ENCODE data around the gene SLC37A4. TPM values are rescaled to one million over a fixed set of nuclear protein-coding genes. Genes with fewer than 3 reads are reported as not detected.
"Not testable (repeated sequence)": the region's sequence is repeated elsewhere in the genome, so short reads cannot be mapped to it uniquely, and the experiment has no call there.

The SLC37A4 gene
- total RNA-seq, 1 donor from 2014 or later: 12.1 TPM

DNA sequence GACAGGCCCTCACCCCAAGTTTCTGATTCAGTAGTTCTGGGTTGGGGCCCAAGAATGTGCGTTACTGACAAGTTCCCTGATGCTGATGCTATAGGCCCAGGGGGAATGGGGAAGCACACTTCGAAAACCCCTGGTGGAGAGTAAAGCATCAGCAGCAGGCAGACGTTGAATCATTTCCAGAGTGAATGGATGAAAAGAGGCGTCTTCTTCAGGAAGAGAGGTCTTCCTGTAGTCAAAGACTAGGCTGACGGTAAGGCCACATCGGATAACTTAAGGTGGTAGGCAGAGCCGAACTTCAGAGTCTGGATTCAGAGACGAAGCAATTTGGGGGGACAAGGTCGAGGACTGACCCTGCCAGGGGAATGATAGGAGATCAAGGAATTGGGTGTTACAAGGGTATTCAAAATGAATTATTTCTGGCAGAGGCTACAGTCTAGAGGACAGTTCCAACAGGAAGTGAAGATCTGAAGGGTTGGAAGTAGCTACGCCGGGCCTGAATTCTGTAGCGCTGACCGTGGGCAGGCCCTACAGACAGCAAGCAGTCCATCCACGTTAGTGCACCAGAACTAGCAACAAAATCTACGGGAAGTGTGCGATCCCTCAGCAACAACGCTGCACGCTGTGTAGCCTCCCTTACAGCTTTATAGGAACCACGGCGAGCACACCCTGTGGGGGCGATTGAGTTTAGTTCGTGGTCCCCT is 33.6 kb downstream of the SLC37A4 start:
- TF ChIP-seq, protein P1, sequence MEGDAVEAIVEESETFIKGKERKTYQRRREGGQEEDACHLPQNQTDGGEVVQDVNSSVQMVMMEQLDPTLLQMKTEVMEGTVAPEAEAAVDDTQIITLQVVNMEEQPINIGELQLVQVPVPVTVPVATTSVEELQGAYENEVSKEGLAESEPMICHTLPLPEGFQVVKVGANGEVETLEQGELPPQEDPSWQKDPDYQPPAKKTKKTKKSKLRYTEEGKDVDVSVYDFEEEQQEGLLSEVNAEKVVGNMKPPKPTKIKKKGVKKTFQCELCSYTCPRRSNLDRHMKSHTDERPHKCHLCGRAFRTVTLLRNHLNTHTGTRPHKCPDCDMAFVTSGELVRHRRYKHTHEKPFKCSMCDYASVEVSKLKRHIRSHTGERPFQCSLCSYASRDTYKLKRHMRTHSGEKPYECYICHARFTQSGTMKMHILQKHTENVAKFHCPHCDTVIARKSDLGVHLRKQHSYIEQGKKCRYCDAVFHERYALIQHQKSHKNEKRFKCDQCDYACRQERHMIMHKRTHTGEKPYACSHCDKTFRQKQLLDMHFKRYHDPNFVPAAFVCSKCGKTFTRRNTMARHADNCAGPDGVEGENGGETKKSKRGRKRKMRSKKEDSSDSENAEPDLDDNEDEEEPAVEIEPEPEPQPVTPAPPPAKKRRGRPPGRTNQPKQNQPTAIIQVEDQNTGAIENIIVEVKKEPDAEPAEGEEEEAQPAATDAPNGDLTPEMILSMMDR (IDR thresholded peaks at IDR 0.05): no peak
- Mint-ChIP-seq H3K36me3 (ENCODE audit: low read depth) (peaks cover 33% of the 10 kb centered on the region), H3K27me3 (no peaks in the 10 kb centered on the region), H3K27ac (peak overlapping the region; percentile 91), H3K4me1 (peaks cover 32% of the 10 kb centered on the region), H3K9me3 (no peaks in the 10 kb centered on the region), H3K4me3 (peak overlapping the region; percentile 95)
- ChIA-PET POLR2A (interaction anchor here (0.5 to 2.6 kb wide), 18 partner anchors 8 to 427 kb away, joined by 3 to 33 read pairs (median 4); partner anchors contain the start of genes C2CD2L, DDX6, HINFP and HMBS), CTCF (no interaction called here)
- intact Hi-C loops (cut with micrococcal nuclease): loop anchor here (5.0 to 10.0 kb wide), 2 partner anchors 58 to 320 kb away; partner anchors contain the start of genes HYOU1 and MCAM
- ATAC-seq (ENCODE audit: low read depth): peak; percentile 14
- DNase-seq: no peak

DNA sequence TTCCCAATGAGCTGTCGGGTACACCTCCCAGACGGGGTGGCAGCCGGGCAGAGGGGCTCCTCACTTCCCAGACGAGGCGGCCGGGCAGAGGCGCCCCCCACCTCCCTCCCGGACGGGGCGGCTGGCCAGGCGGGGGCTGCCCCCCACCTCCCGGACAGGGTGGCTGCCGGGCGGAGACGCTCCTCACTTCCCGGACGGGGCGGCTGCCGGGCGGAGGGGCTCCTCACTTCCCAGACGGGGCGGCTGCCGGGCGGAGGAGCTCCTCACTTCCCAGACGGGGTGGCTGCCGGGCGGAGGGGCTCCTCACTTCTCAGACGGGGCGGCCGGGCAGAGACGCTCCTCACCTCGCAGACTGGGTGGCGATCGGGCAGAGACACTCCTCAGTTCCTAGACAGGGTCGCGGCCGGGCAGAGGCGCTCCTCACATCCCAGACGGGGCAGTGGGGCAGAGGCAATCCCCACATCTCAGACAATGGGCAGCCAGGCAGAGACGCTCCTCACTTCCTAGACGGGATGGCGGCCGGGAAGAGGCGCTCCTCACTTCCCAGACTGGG is 39.1 kb downstream of the SLC37A4 start:
- H3K27ac Mint-ChIP-seq; H3K27me3 Mint-ChIP-seq; POLR2A ChIA-PET; DNase-seq; H3K4me3 Mint-ChIP-seq; H3K9me3 Mint-ChIP-seq; H3K36me3 Mint-ChIP-seq (ENCODE audit: low read depth); H3K4me1 Mint-ChIP-seq; ATAC-seq (ENCODE audit: low read depth); CTCF ChIA-PET: not testable (repeated sequence)
- intact Hi-C loops (cut with micrococcal nuclease): loop anchor here (10.0 kb wide), 1 partner anchor 63 kb away; the partner anchor contains the start of gene HYOU1

DNA sequence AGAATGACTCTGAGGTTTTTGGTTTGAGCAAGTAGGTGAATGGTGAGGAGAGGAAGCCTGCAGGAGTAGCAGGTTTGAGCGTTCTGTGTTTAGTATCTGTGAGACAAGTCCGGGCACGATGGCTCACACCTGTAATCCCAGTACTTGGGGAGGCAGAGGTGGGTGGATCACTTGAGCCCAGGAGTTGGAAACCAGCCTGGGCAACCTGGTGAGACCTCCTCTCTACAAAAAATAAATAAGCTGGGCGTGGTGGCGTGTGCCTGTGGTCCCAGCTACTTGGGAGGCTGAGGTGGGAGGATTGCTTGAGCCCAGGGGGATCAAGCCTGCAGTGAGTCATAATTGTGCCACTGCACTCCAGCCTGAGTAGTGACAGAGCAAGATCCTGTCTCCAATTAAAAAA is 42.4 kb downstream of the SLC37A4 start:
- ChIA-PET POLR2A (no interaction called here), CTCF (no interaction called here)
- DNase-seq (no peak), ATAC-seq (ENCODE audit: low read depth) (no peak)
- Mint-ChIP-seq H3K4me1 (no peaks in the 10 kb centered on the region), H3K4me3 (no peak overlapping the region), H3K9me3 (no peaks in the 10 kb centered on the region), H3K27ac (no peak overlapping the region), H3K36me3 (ENCODE audit: low read depth) (no peaks in the 10 kb centered on the region), H3K27me3 (no peaks in the 10 kb centered on the region)
- intact Hi-C loops (cut with micrococcal nuclease): no loop called here
- TF ChIP-seq, protein P1 (IDR thresholded peaks at IDR 0.05): no peak

DNA sequence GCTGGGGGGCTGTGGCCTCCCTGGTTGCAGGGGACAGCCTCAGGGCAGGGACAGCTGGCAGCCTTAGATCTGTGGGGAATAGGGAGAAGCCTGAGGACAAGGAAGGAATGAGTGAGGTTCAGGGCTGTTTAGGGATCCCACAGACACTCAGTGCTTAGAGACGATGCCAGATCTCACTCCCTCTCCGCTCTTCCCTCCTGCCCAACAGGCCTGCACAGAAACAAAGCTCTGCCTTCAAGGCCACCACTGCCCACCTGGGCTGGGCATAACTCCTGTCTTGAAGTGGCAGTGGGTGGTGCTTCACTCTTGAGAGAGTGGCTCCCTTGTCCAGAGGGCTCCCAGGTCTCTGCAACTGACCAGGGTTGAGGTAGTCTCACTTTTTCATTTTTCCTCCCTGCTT is 45.9 kb downstream of the SLC37A4 start:
- intact Hi-C loops (cut with micrococcal nuclease): no loop called here
- ATAC-seq (ENCODE audit: low read depth) (no peak), DNase-seq (no peak)
- TF ChIP-seq, protein P1 (IDR thresholded peaks at IDR 0.05): no peak
- no peak overlapping the region for H3K4me3 Mint-ChIP-seq
- CTCF ChIA-PET: no interaction called here
- H3K36me3 Mint-ChIP-seq (ENCODE audit: low read depth): no peaks in the 10 kb centered on the region
- H3K9me3 Mint-ChIP-seq: no peaks in the 10 kb centered on the region
- POLR2A ChIA-PET: no interaction called here
- no peaks in the 10 kb centered on the region for H3K4me1 Mint-ChIP-seq
- H3K27ac Mint-ChIP-seq: no peak overlapping the region
- H3K27me3 Mint-ChIP-seq: no peaks in the 10 kb centered on the region

DNA sequence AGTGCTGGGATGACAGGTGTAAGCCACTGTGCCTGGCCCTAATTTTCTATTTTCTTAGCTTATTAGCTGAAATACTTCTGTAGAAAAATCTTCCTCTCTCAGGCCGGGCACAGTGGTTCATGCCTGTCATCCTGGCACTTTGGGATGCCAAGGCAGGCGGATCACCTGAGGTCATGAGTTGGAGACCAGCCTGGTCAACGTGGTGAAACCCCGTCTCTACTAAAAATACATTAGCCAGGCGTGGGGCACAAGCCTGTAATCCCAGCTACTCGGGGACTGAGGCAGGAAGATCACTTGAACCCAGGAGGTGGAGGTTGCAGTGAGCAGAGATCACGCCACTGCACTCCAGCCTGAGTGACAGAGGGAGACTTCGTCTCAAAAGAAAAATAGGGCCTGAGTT is 46.3 kb downstream of the SLC37A4 start:
- H3K4me3 Mint-ChIP-seq; H3K27me3 Mint-ChIP-seq; CTCF ChIA-PET; intact Hi-C loops (cut with micrococcal nuclease); H3K4me1 Mint-ChIP-seq; H3K36me3 Mint-ChIP-seq (ENCODE audit: low read depth); H3K27ac Mint-ChIP-seq; ATAC-seq (ENCODE audit: low read depth); H3K9me3 Mint-ChIP-seq; POLR2A ChIA-PET; DNase-seq: not testable (repeated sequence)

DNA sequence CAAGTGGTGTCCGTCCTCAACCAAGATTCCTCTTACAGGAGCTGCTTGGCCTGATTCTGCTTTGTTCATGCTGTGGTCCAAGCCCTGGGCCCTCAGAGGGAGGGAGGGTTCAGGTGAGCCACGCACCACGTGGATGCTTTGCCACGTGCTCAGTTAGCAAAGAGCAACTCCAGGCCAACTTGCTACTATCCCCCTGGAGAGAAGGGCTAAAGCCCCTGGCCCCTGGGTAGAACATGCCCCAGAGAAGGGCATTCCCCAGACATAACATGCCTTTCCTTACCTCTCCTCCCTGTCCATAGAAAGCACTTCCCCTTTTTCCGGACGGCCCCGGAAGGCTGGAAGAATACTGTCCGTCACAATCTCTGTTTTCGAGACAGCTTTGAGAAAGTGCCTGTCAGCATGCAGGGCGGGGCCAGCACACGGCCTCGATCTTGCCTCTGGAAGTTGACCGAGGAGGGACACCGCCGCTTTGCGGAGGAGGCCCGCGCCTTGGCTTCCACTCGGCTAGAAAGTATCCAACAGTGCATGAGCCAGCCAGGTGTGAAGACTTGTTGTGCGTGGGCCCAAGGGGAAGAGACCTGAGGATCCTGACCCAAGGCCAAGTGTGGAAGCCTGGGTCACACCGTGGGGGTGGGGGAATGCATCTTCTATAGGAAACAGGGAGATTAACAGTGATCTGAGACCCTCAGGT is 50.3 kb downstream of the SLC37A4 start:
- Mint-ChIP-seq H3K27me3 (peaks cover 15% of the 10 kb centered on the region), H3K27ac (no peak overlapping the region), H3K4me3 (no peak overlapping the region), H3K36me3 (ENCODE audit: low read depth) (no peaks in the 10 kb centered on the region), H3K4me1 (no peaks in the 10 kb centered on the region), H3K9me3 (no peaks in the 10 kb centered on the region)
- ATAC-seq (ENCODE audit: low read depth) (no peak), DNase-seq (no peak)
- TF ChIP-seq, protein P1 (IDR thresholded peaks at IDR 0.05): no peak
- ChIA-PET POLR2A (interaction anchor here (0.5 kb wide), 1 partner anchor 37 kb away, joined by 3 read pairs; no protein-coding TSS in a partner anchor), CTCF (no interaction called here)
- intact Hi-C loops (cut with micrococcal nuclease): no loop called here
